T-helper 9 cell (primary cell): ENCODE measurements around the gene OVOL3.
"Not testable (repeated sequence)": the region's sequence is repeated elsewhere in the genome, so short reads cannot be mapped to it uniquely, and the experiment has no call there.

ENCODE experiments used
- DNase-seq: peaks from one replicate; pipeline ENCODE4 v3.0.0-alpha.2; 2020

Gene OVOL3

GRCh38 chr19:36101550-36102327 is 9.2 kb upstream of the OVOL3 start:
- no peak for DNase-seq

GRCh38 chr19:36103040-36103626 is 7.8 kb upstream of the OVOL3 start:
- no peak for DNase-seq

DNA sequence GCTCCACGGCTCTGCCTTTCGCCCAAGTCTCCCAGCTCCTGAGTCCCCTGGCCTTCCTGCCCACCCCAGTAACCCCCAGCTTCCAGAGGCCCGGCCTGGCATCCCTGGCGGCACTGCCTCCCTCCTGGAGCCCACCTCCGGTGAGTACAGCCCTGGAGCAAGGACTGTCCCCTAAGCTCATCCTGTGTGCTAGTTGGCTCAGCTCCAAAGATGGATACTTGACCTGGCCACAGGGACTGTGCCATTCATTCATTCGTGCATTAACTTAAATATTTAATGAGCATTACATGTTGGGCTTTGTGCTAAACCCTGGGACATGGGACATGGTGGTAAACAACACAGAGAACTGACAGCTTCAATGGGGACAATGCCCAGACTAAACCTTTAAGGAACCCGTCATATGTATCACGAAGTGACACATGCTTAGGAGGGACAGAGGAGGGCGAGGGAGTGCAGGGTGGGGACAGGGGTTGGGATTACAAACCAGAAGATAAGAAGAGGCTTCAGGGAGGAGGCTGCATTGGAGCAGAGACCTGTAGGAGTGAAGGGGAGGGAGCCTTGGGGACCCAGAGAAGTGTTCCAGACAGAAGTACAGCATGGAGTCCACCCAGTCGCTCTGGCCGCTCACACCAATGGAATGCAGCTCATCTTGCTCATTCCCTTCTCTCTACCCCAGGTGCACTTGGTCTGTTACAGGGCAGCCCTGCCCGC is 6.9 kb upstream of the OVOL3 start:
- DNase-seq, result no peak

- DNase-seq, result no peak
These were observed 4.5 kb upstream of the OVOL3 start for GRCh38 chr19:36106441-36106840.

DNA sequence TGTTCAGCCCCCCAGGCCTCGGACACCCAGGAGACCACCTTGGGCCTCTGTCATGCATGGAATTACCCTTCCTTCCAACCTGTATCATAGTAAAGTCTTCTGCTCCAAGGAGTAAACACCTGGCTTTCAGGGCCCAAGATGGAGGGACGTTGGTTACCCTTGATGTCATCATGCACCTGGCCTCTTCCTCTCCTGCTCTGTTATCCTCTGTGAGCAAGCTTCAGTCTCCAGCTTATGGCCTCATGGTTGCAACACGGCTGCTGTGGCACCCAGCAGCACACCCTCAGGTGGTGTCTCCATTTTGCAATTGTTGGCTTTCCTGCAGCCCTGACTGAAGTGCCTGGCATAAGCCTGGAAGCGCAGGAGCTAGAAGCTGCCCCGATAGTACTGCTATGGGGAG is 4.0 kb upstream of the OVOL3 start:
- no peak for DNase-seq

- no peak for DNase-seq
These were observed 2.3 kb upstream of the OVOL3 start for GRCh38 chr19:36108684-36109083.

- DNase-seq, result no peak
These were observed 227 bp downstream of the OVOL3 start for GRCh38 chr19:36111200-36111539.

GRCh38 chr19:36112678-36113077 is 1.7 kb downstream of the OVOL3 start:
- no peak for DNase-seq

DNA sequence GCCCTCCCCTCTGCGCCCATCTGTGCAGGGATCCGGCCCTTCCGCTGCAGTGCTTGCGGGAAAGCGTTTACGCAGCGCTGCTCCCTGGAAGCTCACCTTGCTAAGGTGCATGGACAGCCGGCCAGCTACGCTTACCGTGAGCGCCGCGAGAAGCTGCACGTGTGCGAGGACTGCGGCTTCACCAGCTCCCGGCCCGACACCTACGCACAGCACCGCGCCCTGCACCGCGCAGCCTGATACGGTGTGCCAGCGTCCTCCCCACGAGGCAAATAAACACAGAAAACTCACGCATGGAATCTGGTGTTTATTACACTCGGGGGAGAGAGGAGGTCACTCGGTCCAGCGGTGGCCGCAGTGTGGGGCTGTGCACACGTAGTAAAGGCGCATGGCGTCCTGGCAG is 2.5 kb downstream of the OVOL3 start:
- DNase-seq, result no peak

GRCh38 chr19:36113894-36114720 is 3.2 kb downstream of the OVOL3 start:
- DNase-seq, result peak; percentile 6

DNA sequence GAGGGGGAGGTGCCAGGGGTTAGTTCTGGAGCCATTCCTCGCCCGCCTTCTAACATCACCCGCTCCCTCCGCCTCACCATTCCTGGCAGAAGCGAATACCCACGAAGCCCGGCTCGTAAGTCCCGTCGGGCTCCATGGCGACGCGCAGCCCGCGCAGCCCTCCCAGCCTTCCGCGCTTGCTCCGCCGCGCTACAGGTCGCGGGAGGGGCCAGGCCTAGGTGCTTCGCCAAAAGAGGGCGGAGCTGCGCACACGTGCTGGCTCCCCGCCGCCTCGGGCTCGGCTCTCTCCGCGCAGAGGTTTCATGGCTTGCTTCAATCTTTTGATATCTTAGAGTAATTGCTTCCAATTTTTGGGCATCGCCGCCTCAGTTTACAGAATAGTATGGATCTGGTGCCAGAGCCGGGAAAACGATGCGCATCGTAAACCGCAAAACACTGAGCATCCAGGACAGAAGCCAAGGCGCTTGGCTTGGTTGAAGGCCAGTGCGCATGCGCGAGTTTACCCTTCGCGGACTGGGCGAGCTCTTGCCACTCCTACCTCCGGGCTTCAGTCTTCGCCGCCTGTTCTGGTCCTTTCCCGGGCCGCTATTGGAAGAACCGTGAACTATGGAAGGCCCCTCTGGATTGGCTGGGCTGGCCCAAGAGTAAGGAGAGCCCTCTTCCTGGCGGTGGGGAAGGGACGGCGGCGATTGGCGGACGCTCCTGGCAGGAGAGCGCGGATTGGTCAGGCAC is 3.9 kb downstream of the OVOL3 start, which contains the start of gene POLR2I:
TSS of gene POLR2I (minus strand) at position 155 of the 732 bp plus-strand sequence. CDS start at position 136, 19 bp downstream.
- peak; percentile 99 for DNase-seq

- peak; percentile 95 for DNase-seq
These were observed 4.8 kb downstream of the OVOL3 start, which contains the start of gene TBCB for GRCh38 chr19:36115453-36116343. Gene TBCB (plus strand): TSS chr19:36115468. CDS start chr19:36115561, 93 bp downstream.

GRCh38 chr19:36116344-36116637 is 5.3 kb downstream of the OVOL3 start:
- no peak for DNase-seq

GRCh38 chr19:36120092-36120983 is 9.4 kb downstream of the OVOL3 start:
- DNase-seq, result no peak

DNA sequence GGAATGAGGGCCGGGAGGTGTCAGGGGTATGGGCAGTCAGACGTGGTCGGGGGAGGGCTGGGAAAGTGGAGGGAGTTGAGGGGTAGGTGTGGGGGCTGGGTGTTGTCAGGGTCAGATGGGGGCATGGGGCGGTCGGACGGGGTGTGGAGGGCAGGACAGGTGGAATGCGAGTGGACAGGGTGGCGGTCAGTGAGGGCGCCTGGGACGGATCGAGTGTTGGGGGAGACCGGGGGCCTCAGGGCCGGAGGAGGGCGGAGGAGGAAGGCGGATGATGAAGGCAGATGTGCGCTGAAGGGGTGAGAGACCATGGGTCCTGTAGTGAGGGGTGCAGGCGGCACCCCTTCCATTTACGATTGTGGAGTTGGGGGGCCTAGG is 10.0 kb downstream of the OVOL3 start:
- no peak for DNase-seq

- no peak for DNase-seq
These were observed 10.7 kb downstream of the OVOL3 start for GRCh38 chr19:36121486-36122124.

DNA sequence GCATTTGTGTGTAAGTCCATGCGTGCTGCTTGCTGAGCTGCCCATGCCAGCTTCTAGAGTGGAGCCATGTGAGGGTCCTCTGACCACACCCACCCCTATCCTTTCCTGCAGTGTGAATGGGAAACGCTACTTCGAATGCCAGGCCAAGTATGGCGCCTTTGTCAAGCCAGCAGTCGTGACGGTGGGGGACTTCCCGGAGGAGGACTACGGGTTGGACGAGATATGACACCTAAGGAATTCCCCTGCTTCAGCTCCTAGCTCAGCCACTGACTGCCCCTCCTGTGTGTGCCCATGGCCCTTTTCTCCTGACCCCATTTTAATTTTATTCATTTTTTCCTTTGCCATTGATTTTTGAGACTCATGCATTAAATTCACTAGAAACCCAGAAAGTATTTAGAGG is 14.6 kb downstream of the OVOL3 start:
- no peak for DNase-seq

DNA sequence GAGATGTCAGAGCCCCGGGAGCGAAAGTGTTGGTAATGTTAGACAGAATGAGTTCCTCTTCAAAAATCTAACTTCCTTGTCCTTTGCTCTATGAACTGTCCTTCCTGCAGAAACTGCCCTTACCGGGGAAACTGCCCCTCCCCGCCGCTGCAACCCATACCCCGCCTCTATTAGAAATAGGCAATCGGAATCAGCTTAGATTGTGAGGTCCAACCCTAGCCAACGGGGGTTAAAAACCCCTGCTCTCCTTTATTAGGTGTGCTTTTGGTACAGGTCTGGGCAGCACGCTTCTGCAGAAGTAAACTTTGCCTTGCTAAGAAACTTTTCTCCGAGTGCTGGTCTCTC is 17.4 kb downstream of the OVOL3 start:
- no peak for DNase-seq

- not testable (repeated sequence) for DNase-seq
These were observed 20.3 kb downstream of the OVOL3 start for GRCh38 chr19:36131221-36131620.

GRCh38 chr19:36134867-36135266 is 23.9 kb downstream of the OVOL3 start:
- DNase-seq, result not testable (repeated sequence)
